ENCODE measurements around the gene RADIL.

- TF ChIP-seq CTCF (IDR thresholded peaks at IDR 0.05) = peak; percentile 61 to 85 (median 72)
- TF ChIP-seq POLR2A (IDR thresholded peaks at IDR 0.05) = no peak
Observed at GRCh38 chr7:4797858-4798705, 85.4 kb downstream of the RADIL start.
